ENCODE results near the gene SGCB.

DNA sequence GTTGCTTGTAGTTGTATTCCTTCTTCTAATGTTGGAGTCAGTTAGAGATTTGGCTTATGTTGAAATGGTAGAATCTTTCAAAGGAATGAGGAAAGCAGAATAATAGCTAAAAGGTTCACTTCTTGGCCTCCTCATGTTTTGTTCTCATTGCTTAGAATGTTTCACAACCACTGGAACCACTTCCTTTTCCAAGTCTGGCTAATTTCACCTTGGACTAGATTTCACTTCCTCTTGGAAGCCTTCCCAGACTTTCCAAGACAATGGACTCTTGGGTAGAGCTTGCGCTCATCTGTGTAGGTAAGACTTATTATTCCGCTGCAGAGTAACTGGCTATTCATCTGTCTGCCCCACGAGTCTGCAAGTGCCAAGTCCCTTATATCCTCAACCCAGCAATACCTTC lies 21.3 kb upstream of the SGCB start:
- TF ChIP-seq, protein P1, sequence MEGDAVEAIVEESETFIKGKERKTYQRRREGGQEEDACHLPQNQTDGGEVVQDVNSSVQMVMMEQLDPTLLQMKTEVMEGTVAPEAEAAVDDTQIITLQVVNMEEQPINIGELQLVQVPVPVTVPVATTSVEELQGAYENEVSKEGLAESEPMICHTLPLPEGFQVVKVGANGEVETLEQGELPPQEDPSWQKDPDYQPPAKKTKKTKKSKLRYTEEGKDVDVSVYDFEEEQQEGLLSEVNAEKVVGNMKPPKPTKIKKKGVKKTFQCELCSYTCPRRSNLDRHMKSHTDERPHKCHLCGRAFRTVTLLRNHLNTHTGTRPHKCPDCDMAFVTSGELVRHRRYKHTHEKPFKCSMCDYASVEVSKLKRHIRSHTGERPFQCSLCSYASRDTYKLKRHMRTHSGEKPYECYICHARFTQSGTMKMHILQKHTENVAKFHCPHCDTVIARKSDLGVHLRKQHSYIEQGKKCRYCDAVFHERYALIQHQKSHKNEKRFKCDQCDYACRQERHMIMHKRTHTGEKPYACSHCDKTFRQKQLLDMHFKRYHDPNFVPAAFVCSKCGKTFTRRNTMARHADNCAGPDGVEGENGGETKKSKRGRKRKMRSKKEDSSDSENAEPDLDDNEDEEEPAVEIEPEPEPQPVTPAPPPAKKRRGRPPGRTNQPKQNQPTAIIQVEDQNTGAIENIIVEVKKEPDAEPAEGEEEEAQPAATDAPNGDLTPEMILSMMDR (IDR thresholded peaks at IDR 0.05), result no peak
- no peak for TF ChIP-seq EZH2 (IDR thresholded peaks at IDR 0.05; ENCODE audit: borderline replicate concordance, insufficient read depth, low read depth, low read length, poor library complexity, severe bottlenecking)

Data from B cell (primary cell).